IPS DF 4.7 (cell line): ENCODE results near the gene SSRP1.

Experiments used
- DNase-seq: peaks from one replicate; pipeline ENCODE4 v3.0.0-alpha.2; 2013; ENCODE audit warnings: low spot score; ENCODE audit errors: extremely low read depth

The SSRP1 gene

DNA sequence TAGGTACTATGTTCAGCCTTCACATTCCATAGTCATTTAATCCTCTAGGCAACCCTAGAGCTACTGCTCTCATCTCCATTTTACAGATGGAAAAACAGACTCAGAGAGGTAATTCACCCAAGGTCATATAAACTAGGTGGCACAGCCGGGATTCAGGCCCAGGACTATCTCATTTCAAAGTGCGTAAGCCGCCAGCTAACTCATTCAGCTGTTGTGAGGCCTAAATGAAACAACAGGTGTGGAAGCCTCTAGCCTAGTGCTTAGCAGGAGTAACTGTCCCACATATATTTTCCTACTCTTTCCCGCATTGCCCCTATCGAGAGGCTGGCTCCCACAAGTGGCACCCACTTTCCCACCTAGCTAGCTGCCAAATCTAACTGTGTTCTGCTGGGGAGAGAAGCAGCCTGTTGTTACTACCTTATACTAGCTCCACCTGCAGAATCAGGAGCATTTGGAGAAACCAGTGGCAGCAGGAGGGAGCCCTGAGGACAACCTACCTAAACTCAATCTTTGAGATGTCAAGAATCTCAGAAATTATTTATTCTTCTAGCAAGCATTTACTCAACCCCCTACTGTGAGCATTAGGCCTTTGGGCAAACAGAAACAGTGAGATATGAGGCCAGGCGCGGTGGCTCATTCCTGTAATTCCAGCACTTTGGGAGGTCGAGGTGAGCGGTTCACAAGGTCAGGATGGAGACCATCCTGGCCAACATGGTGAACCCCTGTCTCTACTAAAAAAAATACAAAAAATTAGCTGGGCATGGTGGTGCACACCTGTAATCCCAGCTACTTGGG, 24.4 kb upstream of the SSRP1 start:
- DNase-seq = no peak

DNA sequence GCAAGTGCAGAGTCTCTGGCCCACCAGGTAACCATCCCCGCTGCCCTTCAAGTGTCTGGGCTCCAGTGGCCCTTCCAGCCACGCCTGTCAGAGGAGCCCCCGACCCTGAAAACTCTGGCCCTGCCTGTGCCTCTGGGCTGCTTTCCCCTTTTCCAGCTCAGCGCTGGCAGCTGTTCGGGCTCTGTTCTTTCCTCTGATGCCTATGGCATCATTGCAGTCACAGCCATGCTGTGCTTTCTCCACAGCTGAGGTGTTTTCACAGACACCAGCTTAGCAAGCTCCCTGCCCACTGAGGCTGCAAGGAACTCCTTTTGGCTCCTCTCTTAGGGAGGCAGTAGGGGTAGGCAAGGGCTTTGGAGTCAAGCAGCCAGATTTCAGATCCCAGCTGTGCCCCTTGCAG, 23.7 kb upstream of the SSRP1 start:
- DNase-seq = no peak

DNA sequence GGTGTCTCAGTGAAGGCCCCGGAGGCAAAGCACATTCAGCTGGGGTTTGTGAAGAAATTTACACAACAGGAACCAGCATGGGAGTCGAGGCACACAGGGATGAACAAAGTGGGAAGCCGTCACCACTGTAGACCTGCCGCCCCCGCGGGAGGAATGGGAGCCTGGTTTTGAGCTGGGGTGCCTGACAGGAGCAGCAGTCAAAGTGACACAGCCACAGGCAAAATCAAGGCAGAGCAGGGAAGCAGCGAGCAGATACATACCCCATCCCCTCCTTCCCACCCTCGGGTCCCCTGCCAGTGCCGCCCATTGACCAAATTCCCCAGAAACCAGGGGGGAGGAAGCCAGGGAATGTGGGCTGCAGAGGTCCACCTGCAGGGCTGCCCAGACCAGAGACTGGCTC, 23.3 kb upstream of the SSRP1 start:
- DNase-seq = no peak

DNA sequence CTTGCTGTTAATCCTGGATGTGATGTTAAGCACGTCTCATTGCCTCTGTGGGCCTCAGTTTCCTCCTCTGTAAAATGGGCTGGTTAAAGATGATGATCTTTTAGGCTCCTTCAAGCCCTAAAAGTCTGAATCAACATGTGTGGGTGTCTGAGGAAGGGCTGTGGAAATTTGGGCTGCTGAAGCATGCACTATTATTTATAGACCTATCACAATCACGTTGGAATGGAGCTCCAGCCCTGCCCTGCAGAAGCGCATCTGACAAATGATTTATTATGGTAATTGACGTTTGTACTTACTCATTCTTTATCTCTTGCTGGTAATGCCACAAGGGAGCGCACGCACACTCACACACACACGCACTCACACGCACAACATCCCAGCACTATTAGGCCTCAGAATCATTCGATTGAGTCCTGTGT, 22.9 kb upstream of the SSRP1 start:
- no peak for DNase-seq

DNA sequence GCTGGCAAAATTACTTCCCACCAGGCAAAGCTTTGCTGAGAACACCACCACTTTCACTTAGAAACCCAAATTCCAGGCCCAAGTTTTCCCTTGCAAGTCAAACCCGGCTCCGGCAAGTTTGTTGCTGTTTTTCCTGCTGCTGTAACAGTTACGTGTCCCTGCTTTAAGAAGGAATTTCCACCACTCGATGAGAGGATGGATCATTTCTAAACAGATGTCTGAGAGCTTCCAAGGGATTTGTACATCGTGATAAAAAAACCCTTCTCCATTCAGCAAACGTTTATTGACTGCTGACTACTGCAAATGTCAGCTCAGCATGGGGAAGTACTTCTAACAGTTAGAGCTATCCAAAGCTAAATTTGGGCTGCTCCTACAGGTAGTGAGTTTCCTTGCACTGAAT, 22.2 kb upstream of the SSRP1 start:
- no peak for DNase-seq

DNA sequence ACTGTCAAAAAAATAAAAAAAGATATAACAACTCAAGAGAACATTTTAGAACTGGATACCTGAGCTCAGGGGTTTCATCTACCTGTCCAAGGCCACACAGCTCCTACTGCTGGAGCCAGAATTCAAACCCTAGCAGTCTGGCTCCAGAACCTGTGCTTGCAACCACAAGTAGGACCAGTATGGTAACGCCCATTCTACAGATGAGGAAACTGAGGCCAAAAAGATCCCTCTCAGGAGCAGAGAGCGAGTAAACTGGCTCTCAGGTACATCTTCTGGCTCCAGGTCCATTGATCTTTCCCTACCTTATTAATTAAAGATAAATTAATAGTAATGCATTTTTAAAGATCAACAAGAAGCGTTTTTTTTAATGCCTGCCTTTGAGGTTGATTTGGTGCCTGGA, 21.6 kb upstream of the SSRP1 start:
- DNase-seq = no peak

DNA sequence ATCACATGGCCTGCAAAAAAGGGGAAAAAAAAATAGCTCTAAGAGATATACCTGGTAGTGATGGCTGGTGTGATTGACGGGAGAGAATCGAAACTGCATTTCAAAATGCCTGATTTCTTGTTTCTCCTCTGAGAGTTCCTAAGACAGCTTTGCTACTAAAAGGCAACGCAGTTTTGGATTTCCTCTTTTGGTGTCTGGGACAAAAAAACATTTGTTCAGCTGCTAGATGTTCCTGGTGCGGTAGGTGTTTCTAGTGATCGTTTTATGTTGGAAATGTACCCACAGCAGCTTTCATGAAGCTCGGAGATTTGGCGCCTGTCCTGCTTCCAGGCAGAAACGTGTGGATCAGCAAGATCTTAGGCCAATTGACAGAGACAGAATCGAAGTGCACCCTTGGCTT, 20.6 kb upstream of the SSRP1 start:
- no peak for DNase-seq

DNA sequence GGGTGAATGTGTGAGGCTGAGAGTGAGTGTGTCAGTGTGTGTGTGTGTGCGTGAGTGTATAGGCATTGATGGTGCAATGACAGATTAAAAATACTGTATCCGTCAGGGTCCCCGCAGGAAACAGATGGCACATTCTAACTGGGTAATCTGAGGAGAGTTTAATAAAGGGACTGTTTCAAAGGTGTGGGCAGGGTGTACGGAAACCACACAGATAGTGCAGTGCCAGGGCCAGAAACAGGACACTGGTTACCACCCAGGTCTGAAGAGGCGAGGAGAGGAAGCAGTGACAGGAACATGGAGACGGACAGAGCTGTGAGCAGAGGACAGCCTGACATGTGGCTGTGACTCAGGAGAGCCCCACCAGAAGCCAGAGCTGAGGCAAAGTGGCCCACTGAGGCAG, 19.0 kb upstream of the SSRP1 start:
- DNase-seq = no peak

DNA sequence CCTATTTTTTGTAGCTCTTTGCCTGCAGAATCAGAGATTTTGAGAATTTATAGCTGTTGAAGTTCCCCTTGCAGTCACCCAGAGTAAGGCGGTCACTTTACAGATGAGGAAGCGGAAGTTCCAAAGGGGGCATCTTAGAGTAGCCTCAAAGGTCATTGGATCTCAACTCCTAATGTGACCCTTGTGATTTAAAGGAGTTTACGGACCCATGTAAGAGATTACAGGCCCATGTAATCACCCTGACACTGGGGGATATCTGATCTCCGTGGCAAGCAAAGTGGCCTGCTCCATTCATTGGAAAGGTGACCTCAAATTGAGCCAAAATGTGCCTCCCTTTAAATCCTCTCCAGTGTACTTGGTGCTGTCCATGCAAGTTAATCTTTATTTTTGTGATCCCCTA, 18.2 kb upstream of the SSRP1 start:
- DNase-seq = no peak

DNA sequence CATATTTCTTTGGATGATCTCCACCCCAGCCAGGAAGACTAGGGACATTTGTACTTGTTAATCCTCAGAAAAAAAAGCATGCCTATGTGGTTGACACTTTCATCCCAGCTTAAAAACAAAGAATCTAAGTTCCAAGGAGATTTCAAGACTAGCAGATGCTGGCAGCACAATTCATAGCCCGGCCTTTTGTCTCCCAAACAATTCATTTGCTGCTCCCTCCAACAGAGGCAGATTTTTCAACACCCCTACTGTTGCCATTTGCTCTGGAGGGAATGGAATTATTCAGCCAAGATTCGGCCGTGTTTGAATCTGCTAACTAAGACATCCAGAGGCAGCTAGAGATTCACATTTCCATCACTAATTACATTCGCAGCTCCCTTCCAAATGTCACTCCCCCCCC, 17.8 kb upstream of the SSRP1 start:
- no peak for DNase-seq

DNA sequence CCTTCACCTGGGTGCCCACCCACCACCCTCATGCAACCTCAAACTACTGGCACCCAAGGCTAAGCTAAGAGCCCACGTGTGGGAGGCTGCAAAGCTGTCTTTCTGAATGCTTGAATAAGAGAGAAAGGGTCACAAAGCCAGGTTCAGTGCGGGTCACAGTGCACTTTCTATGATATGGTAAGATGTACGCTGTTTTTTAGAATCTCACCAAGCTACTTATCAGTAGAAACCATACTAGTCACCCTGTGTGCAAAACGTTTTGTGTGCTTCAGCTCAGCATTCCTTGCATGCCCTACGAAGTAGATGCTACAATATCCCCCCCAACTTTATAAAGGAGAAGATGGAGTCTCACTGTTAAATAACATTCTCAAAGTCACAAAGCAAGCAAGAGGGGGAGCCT, 17.3 kb upstream of the SSRP1 start:
- no peak for DNase-seq

DNA sequence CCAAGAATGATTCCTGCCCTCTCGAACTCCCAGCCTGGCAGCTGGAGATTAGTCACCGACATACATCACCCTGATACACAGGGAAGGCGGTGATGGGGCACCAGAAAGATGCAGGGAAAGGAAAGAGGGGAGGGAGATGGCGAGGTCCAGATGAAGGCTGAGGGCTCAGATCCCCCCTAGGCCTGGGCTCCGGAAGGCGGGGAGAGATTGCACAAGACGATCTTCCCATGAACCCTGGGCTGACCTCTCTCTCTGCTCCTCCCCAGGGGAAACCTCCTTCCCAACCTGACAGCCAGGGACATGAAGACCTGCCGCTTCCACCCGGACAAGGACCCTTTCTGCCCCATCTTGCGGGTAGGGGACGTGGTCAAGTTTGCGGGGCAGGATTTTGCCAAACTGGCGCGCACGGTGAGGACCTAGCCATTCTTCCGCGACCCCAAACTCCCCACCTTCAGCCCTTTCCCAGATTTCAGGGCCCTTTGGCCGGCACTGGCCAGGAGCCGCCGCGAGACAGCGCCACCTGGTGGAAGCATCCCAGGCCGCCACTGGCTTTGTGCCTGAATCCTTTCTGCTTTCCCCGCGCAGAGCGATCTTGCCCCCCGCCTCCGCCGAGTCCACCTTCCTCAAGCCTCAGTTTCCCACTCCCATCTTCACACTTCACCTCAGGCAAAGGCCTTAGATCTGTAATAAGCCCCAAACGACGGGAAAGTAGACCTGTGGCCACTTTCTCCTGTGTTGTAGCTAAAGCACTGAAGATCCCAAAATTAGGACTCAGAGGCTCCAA, 14.0 kb upstream of the SSRP1 start:
- DNase-seq = no peak

DNA sequence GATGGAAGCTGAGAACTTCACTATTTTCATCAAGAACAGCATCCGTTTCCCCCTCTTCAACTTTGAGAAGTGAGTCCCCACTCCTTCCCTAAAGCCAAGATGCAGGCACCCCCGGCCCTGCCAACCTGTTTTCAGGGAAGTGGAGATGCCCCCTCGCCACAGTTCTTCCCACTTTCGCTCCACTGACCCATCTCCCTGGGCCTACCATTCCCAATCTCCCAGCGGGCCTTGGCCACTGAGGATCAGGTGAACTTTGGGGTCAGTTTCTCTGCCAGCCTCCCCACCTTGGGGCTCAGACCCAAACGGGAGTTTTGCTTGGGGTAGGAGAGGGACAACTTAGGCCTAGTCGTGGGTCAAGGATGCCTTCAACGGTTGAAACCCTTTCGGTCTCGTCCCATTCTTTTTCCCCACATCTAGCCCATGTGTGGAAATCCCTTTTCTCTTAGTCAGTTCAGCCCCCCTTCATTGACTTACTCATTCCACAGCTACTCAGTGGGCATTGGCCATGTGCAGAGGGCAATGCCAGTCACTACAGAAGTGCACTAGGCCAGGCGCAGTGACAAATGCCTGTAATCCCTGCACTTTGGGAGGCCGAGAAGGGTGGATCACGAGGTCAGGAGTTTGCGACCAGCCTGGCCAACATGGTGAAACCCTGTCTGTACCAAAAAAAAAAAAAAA, 13.1 kb upstream of the SSRP1 start:
- no peak for DNase-seq

DNA sequence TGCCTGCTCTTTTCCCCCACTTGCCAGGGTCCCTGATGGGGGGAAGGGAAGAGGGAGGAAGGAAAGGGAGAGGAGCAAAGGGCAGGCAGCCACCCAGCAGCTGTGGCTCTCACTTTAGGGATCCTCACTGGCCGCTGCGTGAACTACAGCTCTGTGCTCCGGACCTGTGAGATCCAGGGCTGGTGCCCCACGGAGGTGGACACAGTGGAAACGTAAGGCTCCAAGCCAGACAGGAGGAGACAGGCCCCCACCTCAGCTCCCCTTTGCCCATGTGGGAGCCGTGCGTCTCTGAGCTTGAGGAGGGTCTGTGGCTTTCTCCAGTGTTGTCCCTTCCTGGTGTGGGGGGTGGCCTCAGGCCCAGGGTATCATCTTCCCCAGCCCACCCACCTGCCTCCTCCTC, 12.4 kb upstream of the SSRP1 start:
- no peak for DNase-seq

DNA sequence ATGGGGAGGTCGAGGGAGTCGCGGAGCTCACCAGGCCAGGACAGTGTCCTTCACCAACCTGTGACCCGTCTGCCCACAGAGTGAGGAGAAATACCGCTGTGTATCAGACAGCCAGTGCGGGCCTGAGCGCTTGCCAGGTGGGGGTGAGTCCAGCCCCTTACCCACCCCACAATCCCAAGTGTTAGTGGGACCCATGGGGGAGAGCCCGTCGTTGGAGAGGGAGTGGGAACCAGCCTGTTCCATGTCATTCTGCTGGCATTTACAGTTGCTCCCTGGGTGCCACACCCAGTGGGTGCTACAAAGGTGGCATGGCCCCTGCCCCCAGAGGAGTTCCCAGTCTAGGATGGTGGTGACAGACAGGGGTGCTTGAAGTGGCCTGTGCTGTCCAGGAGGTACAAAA, 11.6 kb upstream of the SSRP1 start:
- DNase-seq = no peak

DNA sequence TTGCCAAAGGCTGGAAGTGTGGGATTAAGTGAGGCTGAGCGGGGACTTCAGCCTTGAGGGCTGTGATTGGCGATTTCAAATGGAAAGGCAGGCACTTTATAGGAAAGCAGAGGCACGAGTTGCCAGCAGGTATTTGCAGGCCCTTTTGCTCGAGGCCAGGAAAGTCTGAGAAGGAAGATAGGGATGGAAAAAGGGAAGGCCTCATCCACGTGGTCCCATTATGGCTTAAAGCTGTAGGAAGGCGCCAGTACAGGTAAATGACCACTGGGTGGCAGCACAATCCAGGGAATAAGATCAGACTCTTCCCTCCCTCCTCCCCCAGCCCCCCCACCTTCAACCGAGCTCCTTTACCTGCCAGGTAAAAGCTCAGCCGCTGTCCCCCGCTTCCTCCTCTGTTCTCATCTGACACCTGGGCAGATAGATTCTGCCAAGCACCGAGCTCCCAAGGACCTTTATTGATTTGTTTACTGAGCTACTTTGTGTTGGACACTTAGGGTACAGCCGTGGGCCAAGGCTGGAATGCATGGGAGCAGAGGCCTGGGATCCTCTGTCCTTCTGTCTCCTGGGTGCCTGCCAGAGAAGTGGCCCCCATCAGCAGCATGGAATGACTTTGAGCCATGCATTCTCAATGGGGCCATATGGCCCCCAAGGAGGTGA, 10.0 kb upstream of the SSRP1 start:
- DNase-seq = no peak

DNA sequence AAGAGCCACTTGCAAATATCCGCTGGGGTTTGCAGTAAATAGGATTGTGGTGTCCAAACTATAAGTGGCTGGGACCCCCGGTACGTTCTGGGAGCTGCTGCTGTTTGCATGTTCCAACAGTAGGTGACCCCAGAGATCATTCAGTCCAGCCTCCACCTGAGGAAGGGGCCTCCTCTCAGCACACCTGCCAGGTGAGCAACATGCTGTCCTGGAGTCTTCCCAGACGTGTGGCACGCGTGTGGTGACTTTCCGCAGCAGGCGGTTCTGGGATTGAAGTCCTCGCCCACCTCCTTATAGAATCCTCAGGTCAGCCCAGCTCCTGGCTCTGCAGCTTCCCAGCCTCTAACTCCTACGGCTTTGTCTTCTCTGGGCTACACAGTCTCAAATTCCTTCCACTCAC, 9.1 kb upstream of the SSRP1 start:
- DNase-seq = no peak

DNA sequence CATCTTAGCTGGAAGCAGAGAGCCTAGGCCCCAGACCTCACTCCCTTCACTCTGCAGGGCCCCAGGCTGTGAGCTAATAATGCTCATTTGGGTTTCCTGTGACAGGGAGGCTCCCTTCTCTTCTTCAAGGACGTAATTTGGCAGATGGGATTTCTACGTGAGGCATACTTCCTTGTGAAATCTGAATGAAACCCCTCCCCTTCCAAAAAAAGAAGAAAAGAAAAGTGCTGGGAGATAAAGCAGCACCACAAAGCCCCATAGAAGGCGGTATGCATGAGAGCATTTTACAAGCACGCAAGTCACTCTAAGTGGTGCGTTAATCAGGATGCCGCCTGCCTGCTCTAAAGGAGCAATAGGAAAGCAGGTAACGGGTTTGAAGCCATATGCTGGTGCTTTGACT, 8.1 kb upstream of the SSRP1 start:
- no peak for DNase-seq

DNA sequence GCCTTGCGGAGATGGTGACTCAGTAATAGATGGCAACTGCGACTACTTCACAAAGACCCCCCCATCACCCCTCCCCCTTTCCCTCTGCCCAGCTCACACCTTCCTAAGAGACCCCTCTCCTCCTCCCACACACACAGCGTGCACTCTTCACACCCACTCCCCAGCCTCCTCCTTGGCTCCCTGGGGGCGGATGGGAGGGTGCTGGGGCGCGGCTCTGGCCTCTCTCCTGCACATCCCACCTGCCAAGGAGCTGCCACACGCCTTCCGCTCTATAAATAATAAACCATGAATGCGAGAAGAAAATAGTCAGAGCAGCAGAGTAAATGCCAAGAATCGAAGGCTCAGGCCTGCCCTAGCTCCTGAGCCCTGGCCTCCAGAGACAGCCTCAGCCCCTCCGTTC, 7.0 kb upstream of the SSRP1 start:
- no peak for DNase-seq

DNA sequence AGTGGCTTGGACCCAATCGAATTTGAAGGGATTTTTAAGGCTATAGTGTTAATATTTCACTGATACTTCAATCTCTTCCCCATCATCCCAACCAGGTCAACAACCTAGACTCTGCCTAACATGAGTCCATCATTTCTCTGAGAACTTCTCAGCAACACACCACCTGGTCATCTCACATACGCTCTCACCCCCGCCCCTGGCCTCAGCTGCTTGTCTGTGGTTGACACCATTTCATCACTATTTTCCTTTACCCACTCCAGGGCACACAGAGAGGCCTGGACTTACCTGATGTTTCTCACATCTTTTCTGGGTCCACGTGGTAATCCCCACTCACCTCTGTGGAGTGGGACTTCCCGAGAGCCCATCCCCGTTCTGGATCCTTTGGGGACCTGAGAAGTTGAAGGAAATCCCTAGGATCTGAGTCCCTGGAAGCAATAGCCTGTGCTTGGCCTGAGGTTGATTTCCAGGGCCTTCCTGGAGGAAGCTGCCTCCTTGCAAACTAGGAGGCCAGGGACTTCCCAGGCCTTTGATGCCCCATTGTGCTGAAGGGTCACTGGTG, 5.6 kb upstream of the SSRP1 start:
- DNase-seq = no peak

DNA sequence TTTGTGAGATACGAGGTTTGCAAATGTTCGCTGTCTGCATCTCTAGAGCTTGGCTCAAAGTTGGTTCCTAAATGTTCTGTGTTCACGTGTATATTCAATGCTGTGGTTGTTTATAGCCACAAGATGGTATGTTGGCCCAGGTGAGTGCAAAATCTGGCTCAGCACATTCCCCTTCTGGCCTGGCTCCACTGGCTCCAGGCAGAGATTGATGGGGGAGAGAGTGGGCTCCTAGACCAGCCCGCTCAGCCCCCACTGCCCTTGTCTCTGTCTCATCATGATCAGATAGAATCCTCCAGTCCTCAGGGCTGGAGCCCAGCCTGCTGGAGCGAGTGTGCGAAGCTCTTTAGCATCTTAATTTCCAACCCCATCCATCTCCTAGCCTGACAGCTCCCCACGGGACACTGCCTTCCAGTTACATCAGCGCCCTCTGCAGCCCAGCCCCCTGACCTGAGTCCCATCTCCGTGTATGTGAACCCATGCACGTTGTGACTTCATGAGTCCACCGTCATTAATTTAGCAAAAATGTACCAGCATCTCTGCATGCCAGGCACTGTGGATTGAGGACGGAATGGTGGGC, 4.4 kb upstream of the SSRP1 start:
- no peak for DNase-seq
